ENCODE data around the gene SMIM7.
"Not testable (repeated sequence)": the region's sequence is repeated elsewhere in the genome, so short reads cannot be mapped to it uniquely, and the experiment has no call there.

Gene SMIM7

GRCh38 chr19:16673839-16674238 is 13.9 kb upstream of the SMIM7 start:
- H2BK5ac ChIP-seq (ENCODE audit: low read length); H3K4me2 ChIP-seq (ENCODE audit: low read length); H3K79me1 ChIP-seq (ENCODE audit: low read length); H2BK120ac ChIP-seq (ENCODE audit: low read depth, low read length); H4K8ac ChIP-seq (ENCODE audit: low read depth, low read length); H2AK5ac ChIP-seq (ENCODE audit: low read length); H3K56ac ChIP-seq (ENCODE audit: low read length); H3K4me1 ChIP-seq (ENCODE audit: control insufficient read depth, low read depth, low read length); H3K27me3 ChIP-seq (ENCODE audit: insufficient read depth, low read length, poor library complexity); H4K5ac ChIP-seq (ENCODE audit: low read length); H3K9ac ChIP-seq (ENCODE audit: low read length); H3K4me3 ChIP-seq (ENCODE audit: low read length); DNase-seq; H3K27ac ChIP-seq (ENCODE audit: low read depth, low read length); H3K23ac ChIP-seq (ENCODE audit: low read length); H2BK15ac ChIP-seq (replicated peaks; ENCODE audit: low read depth); H3K18ac ChIP-seq (ENCODE audit: low read length); H3K4ac ChIP-seq (ENCODE audit: low read depth, low read length); H3K79me2 ChIP-seq (ENCODE audit: control insufficient read depth, insufficient read depth, low read length); H3K36me3 ChIP-seq (ENCODE audit: control insufficient read depth, insufficient read depth, low read length): not testable (repeated sequence)
- no CpG with 5 or more reads among the region's 4 CpGs for WGBS (ENCODE audit: extremely low coverage, insufficient coverage, low lambda C conversion rate)

GRCh38 chr19:16673231-16673630 is 13.3 kb upstream of the SMIM7 start:
- Histone ChIP-seq H3K27me3 (ENCODE audit: insufficient read depth, low read length, poor library complexity) (no peaks in the 10 kb centered on the region), H2BK15ac (replicated peaks; ENCODE audit: low read depth) (no peak overlapping the region), H3K23ac (ENCODE audit: low read length) (no peak overlapping the region), H3K4me2 (ENCODE audit: low read length) (no peak overlapping the region), H3K4me1 (ENCODE audit: control insufficient read depth, low read depth, low read length) (no peaks in the 10 kb centered on the region), H4K5ac (ENCODE audit: low read length) (no peak overlapping the region), H3K79me1 (ENCODE audit: low read length) (no peaks in the 10 kb centered on the region), H2BK5ac (ENCODE audit: low read length) (no peak overlapping the region), H3K56ac (ENCODE audit: low read length) (no peak overlapping the region), H3K36me3 (ENCODE audit: control insufficient read depth, insufficient read depth, low read length) (no peaks in the 10 kb centered on the region), H2AK5ac (ENCODE audit: low read length) (no peak overlapping the region), H4K8ac (ENCODE audit: low read depth, low read length) (no peak overlapping the region), H3K27ac (ENCODE audit: low read depth, low read length) (no peak overlapping the region), H3K4me3 (ENCODE audit: low read length) (no peak overlapping the region), H3K4ac (ENCODE audit: low read depth, low read length) (no peak overlapping the region), H2BK120ac (ENCODE audit: low read depth, low read length) (no peak overlapping the region), H3K79me2 (ENCODE audit: control insufficient read depth, insufficient read depth, low read length) (no peaks in the 10 kb centered on the region), H3K9ac (ENCODE audit: low read length) (no peak overlapping the region), H3K18ac (ENCODE audit: low read length) (no peak overlapping the region)
- no CpG with 5 or more reads among the region's 3 CpGs for WGBS (ENCODE audit: extremely low coverage, insufficient coverage, low lambda C conversion rate)
- no peak for DNase-seq

GRCh38 chr19:16671652-16672274 is 11.8 kb upstream of the SMIM7 start:
- no peak overlapping the region for H3K18ac ChIP-seq (ENCODE audit: low read length)
- H3K4me1 ChIP-seq (ENCODE audit: control insufficient read depth, low read depth, low read length), result no peaks in the 10 kb centered on the region
- no peak overlapping the region for H2BK15ac ChIP-seq (replicated peaks; ENCODE audit: low read depth)
- H2AK5ac ChIP-seq (ENCODE audit: low read length), result no peak overlapping the region
- no peak overlapping the region for H2BK5ac ChIP-seq (ENCODE audit: low read length)
- WGBS (ENCODE audit: extremely low coverage, insufficient coverage, low lambda C conversion rate), result no CpG with 5 or more reads among the region's 12 CpGs
- no peak overlapping the region for H3K56ac ChIP-seq (ENCODE audit: low read length)
- H3K9ac ChIP-seq (ENCODE audit: low read length), result no peak overlapping the region
- H3K27ac ChIP-seq (ENCODE audit: low read depth, low read length), result no peak overlapping the region
- no peak overlapping the region for H4K8ac ChIP-seq (ENCODE audit: low read depth, low read length)
- no peaks in the 10 kb centered on the region for H3K79me2 ChIP-seq (ENCODE audit: control insufficient read depth, insufficient read depth, low read length)
- no peak overlapping the region for H3K4me2 ChIP-seq (ENCODE audit: low read length)
- no peak overlapping the region for H3K4me3 ChIP-seq (ENCODE audit: low read length)
- no peak for DNase-seq
- no peaks in the 10 kb centered on the region for H3K79me1 ChIP-seq (ENCODE audit: low read length)
- no peak overlapping the region for H3K4ac ChIP-seq (ENCODE audit: low read depth, low read length)
- H2BK120ac ChIP-seq (ENCODE audit: low read depth, low read length), result no peak overlapping the region
- H3K36me3 ChIP-seq (ENCODE audit: control insufficient read depth, insufficient read depth, low read length), result no peaks in the 10 kb centered on the region
- no peak overlapping the region for H4K5ac ChIP-seq (ENCODE audit: low read length)
- no peaks in the 10 kb centered on the region for H3K27me3 ChIP-seq (ENCODE audit: insufficient read depth, low read length, poor library complexity)
- no peak overlapping the region for H3K23ac ChIP-seq (ENCODE audit: low read length)

- H3K4ac ChIP-seq (ENCODE audit: low read depth, low read length), result no peak overlapping the region
- no peaks in the 10 kb centered on the region for H3K36me3 ChIP-seq (ENCODE audit: control insufficient read depth, insufficient read depth, low read length)
- H3K23ac ChIP-seq (ENCODE audit: low read length), result no peak overlapping the region
- no peak overlapping the region for H4K5ac ChIP-seq (ENCODE audit: low read length)
- H3K56ac ChIP-seq (ENCODE audit: low read length), result no peak overlapping the region
- H2BK120ac ChIP-seq (ENCODE audit: low read depth, low read length), result no peak overlapping the region
- H2BK15ac ChIP-seq (replicated peaks; ENCODE audit: low read depth), result no peak overlapping the region
- H3K4me2 ChIP-seq (ENCODE audit: low read length), result no peak overlapping the region
- H3K79me2 ChIP-seq (ENCODE audit: control insufficient read depth, insufficient read depth, low read length), result no peaks in the 10 kb centered on the region
- H3K9ac ChIP-seq (ENCODE audit: low read length), result no peak overlapping the region
- H3K27ac ChIP-seq (ENCODE audit: low read depth, low read length), result no peak overlapping the region
- DNase-seq, result no peak
- no peak overlapping the region for H3K4me3 ChIP-seq (ENCODE audit: low read length)
- H3K18ac ChIP-seq (ENCODE audit: low read length), result no peak overlapping the region
- no peak overlapping the region for H2AK5ac ChIP-seq (ENCODE audit: low read length)
- H4K8ac ChIP-seq (ENCODE audit: low read depth, low read length), result no peak overlapping the region
- WGBS (ENCODE audit: extremely low coverage, insufficient coverage, low lambda C conversion rate), result no CpG with 5 or more reads among the region's 13 CpGs
- no peaks in the 10 kb centered on the region for H3K79me1 ChIP-seq (ENCODE audit: low read length)
- no peak overlapping the region for H2BK5ac ChIP-seq (ENCODE audit: low read length)
- no peaks in the 10 kb centered on the region for H3K27me3 ChIP-seq (ENCODE audit: insufficient read depth, low read length, poor library complexity)
- no peaks in the 10 kb centered on the region for H3K4me1 ChIP-seq (ENCODE audit: control insufficient read depth, low read depth, low read length)
Measured at GRCh38 chr19:16670291-16670690, 10.3 kb upstream of the SMIM7 start.

GRCh38 chr19:16668702-16669101 is 8.8 kb upstream of the SMIM7 start:
- H3K4me1 ChIP-seq (ENCODE audit: control insufficient read depth, low read depth, low read length); H2AK5ac ChIP-seq (ENCODE audit: low read length); H3K79me1 ChIP-seq (ENCODE audit: low read length): not testable (repeated sequence)

GRCh38 chr19:16668176-16668575 is 8.2 kb upstream of the SMIM7 start:
- Histone ChIP-seq H3K4me2 (ENCODE audit: low read length) (no peak overlapping the region), H3K27me3 (ENCODE audit: insufficient read depth, low read length, poor library complexity) (no peaks in the 10 kb centered on the region), H3K9ac (ENCODE audit: low read length) (no peak overlapping the region), H2BK5ac (ENCODE audit: low read length) (no peak overlapping the region), H3K4me1 (ENCODE audit: control insufficient read depth, low read depth, low read length) (no peaks in the 10 kb centered on the region), H2AK5ac (ENCODE audit: low read length) (no peak overlapping the region), H3K4me3 (ENCODE audit: low read length) (no peak overlapping the region), H3K36me3 (ENCODE audit: control insufficient read depth, insufficient read depth, low read length) (no peaks in the 10 kb centered on the region), H3K79me1 (ENCODE audit: low read length) (no peaks in the 10 kb centered on the region), H2BK120ac (ENCODE audit: low read depth, low read length) (no peak overlapping the region), H3K27ac (ENCODE audit: low read depth, low read length) (no peak overlapping the region), H4K8ac (ENCODE audit: low read depth, low read length) (no peak overlapping the region), H3K18ac (ENCODE audit: low read length) (no peak overlapping the region), H3K79me2 (ENCODE audit: control insufficient read depth, insufficient read depth, low read length) (no peaks in the 10 kb centered on the region), H3K23ac (ENCODE audit: low read length) (no peak overlapping the region), H4K5ac (ENCODE audit: low read length) (no peak overlapping the region), H2BK15ac (replicated peaks; ENCODE audit: low read depth) (no peak overlapping the region), H3K56ac (ENCODE audit: low read length) (no peak overlapping the region), H3K4ac (ENCODE audit: low read depth, low read length) (no peak overlapping the region)
- DNase-seq, result no peak
- no CpG with 5 or more reads among the region's 5 CpGs for WGBS (ENCODE audit: extremely low coverage, insufficient coverage, low lambda C conversion rate)

More at GRCh38 chr19:16668702-16669101, 8.8 kb upstream of the SMIM7 start:
- H4K5ac ChIP-seq (ENCODE audit: low read length); H2BK15ac ChIP-seq (replicated peaks; ENCODE audit: low read depth); H2BK120ac ChIP-seq (ENCODE audit: low read depth, low read length); H3K23ac ChIP-seq (ENCODE audit: low read length); H3K9ac ChIP-seq (ENCODE audit: low read length); H3K36me3 ChIP-seq (ENCODE audit: control insufficient read depth, insufficient read depth, low read length); H3K27ac ChIP-seq (ENCODE audit: low read depth, low read length); H4K8ac ChIP-seq (ENCODE audit: low read depth, low read length); H3K56ac ChIP-seq (ENCODE audit: low read length); H3K27me3 ChIP-seq (ENCODE audit: insufficient read depth, low read length, poor library complexity); H3K4ac ChIP-seq (ENCODE audit: low read depth, low read length); DNase-seq; H3K4me3 ChIP-seq (ENCODE audit: low read length); H3K4me2 ChIP-seq (ENCODE audit: low read length); H2BK5ac ChIP-seq (ENCODE audit: low read length); H3K18ac ChIP-seq (ENCODE audit: low read length); H3K79me2 ChIP-seq (ENCODE audit: control insufficient read depth, insufficient read depth, low read length): not testable (repeated sequence)
- no CpG with 5 or more reads among the region's 4 CpGs for WGBS (ENCODE audit: extremely low coverage, insufficient coverage, low lambda C conversion rate)

Measured in mesendoderm (in vitro differentiated cells).